GM11168 (cell line): ENCODE measurements around the gene ARHGAP6.
"Not testable (repeated sequence)": the region's sequence is repeated elsewhere in the genome, so short reads cannot be mapped to it uniquely, and the experiment has no call there.

Source experiments
- in situ Hi-C: fragments of 300-500 bp; cut with MboI; formaldehyde crosslinking; loops from one replicate; pipeline ENCODE4 v1.12.0; 2022; ENCODE audit warnings: low sequenced_read_pairs; ENCODE audit not compliant: unreplicated experiment

ARHGAP6 gene

DNA sequence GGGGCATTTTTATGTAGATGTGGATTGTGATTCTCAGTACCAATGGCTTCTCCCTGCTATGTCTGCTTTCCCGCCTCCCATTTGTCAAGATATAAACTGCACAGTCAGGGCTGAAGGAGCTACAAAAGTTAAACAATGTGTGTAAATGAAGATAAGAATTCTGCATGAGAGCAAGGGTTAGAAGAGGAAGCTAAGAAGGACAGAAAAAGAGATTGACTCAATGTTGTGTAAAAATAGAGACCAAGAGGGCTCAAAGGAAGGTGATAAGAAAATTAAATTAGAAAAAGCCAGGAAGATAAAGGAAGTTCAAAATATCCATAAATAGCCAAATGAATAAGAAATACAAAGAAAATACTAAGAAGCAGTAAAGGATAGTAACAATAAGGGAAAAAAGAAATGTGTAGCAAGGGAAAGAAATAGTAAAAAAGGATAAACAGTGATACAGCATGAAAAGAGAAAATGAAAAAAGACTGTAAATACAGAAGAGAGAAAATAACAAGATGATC lies 290.1 kb downstream of the ARHGAP6 start:
- in situ Hi-C loops, result loop anchor here (25.0 kb wide), 1 partner anchor 137 kb away; no protein-coding TSS in a partner anchor

DNA sequence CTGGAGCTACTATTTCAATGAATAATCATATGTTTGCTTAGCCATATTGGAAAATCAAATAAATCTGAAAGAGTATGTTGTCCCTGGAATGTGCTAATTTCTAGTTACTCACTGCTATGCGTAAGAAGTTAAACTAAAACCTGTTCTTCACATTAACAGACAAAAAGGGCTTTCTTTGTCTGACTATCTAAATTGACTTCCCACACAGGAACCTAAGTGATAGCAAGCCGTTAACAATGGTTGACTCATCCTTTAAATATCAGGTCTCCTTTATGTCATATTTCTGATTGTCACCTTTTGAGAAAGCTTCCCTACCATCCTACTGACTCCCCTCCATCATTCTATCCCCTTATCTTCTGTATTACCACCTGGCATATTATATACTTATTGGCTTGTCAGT lies 291.1 kb downstream of the ARHGAP6 start:
- in situ Hi-C loops, result no loop called here

DNA sequence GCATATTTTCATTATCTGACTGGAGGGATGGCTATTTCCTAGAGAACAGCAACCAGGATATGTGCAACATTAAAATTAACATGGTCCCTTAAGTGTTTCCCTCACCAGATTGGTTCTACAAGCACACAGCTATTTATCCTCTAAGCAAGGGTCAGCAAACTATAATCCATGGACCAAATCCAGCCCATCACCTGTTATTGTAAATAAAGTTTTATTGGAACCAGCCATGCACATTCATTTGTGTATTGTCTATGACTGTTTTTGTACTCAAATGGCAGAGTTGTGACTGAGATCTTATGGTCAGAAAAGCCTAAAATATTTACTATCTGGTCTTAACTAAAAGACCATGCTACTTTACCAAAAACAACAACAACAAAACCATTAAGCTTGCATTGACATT lies 294.6 kb downstream of the ARHGAP6 start:
- in situ Hi-C loops, result no loop called here

GRCh38 chrX:11367609-11368430 lies 297.9 kb downstream of the ARHGAP6 start:
- in situ Hi-C loops, result no loop called here

GRCh38 chrX:11366998-11367595 lies 298.6 kb downstream of the ARHGAP6 start:
- in situ Hi-C loops, result no loop called here

DNA sequence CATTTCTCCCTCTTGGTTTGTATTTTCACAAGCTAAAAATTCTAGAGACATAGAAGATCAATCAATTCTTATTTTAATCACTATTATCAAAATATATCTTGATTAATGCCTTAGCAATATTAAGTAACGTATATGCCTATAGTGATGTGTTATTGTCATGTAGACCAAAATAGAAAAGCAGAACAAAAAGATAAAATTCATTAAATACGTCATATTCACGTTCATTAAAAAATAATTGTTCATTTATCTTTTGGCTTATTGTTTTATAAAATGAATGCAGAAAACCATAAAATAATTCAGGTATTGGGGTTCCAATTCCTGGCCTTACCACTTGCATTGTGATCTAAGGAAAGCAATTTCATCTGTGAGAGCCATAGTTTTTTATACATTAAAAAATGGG lies 300.3 kb downstream of the ARHGAP6 start:
- in situ Hi-C loops, result no loop called here

DNA sequence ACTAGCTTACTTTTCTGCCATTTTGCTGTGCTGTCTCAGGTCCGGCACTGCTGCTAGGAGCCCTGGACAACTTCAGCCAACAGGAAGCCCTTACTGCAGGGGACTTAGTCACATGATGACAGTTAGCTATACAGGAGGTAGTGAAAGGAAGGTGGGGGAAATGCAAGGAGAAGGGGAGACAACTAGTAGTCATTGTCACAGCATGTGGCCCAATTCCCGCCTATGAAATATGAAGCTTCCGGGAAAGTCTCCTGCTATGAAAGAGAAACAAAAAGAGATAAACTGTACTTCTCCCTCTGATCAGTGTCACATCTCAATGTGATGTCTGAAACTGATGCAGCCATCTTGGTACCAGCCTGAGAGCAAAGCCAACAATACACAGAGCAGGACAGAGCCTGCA lies 300.9 kb downstream of the ARHGAP6 start:
- in situ Hi-C loops, result no loop called here

DNA sequence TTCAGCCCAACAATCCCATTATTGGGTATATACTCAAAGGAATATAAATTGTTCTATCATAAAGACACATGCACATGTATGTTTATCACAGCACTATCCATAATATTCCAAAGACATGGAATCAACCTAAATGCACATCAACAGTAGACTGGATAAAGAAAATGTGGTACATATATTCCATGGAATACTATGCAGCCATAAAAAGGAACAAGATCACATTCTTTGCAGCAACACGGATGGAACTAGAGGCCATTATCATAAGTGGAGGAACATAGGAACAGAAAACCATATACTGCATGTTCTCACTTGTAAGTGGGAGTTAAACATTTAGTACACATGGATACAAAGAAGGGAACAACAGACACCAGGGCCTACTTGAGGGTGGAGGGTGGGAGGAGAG lies 301.9 kb downstream of the ARHGAP6 start:
- in situ Hi-C loops, result not testable (repeated sequence)

DNA sequence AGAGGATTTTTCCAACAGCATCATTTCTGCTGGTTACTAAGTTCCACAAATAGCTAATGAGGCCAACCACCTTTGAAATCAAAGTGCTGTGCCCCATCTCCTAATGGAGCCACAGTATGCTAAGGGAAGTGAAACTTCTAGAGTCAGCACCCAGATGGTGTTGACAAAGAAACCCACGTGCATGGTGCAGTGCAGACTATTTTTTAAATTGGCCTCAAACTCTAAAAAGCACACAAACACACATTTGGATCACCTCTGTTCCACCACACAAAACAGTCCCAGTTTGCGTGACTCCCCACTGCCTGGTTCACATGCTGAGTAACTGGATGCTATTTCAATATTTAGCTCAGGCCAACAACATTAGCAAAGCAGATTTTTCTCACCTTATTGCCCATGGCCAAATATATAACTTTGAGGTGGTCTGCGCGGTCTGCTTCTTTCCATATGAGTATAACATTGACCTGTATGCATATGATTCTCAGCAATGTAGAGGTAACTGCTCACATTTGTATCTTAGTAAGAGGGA lies 302.6 kb downstream of the ARHGAP6 start:
- in situ Hi-C loops, result no loop called here

DNA sequence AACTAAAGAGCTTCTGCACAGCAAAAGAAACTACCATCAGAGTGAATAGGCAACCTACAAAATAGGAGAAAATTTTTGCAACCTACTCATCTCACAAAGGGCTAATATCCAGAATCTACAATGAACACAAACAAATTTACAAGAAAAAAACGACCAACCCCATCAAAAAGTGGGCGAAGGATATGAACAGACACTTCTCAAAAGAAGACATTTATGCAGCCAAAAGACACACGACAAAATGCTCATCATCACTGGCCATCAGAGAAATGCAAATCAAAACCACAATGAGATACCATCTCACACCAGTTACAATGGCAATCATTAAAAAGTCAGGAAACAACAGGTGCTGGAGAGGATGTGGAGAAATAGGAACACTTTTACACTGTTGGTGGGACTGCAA lies 304.1 kb downstream of the ARHGAP6 start:
- in situ Hi-C loops, result not testable (repeated sequence)

- in situ Hi-C loops, result not testable (repeated sequence)
Measured at GRCh38 chrX:11355944-11356343, 309.8 kb downstream of the ARHGAP6 start.

GRCh38 chrX:11355259-11355909 lies 310.3 kb downstream of the ARHGAP6 start:
- in situ Hi-C loops, result no loop called here

DNA sequence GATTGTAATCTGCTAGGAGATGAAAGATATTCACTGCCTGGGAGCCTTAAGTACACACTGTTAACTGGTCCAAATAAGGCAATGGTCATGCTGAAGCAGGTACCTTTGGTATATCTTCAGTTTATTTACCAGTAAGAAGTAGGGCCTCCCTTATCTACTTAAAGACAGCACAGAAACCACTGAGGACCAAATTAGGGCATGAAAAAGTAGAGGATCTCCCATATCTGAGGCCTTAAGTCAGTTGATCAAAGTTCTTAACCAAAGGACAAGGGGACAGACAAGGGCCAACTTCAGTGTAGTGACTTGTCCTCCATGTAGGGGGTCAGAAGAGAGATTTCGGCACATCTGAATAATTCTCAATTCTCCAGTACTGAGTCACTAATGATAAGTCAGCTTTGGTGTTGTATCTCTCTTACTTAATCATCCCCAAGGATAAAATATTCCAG lies 313.4 kb downstream of the ARHGAP6 start:
- in situ Hi-C loops, result no loop called here

DNA sequence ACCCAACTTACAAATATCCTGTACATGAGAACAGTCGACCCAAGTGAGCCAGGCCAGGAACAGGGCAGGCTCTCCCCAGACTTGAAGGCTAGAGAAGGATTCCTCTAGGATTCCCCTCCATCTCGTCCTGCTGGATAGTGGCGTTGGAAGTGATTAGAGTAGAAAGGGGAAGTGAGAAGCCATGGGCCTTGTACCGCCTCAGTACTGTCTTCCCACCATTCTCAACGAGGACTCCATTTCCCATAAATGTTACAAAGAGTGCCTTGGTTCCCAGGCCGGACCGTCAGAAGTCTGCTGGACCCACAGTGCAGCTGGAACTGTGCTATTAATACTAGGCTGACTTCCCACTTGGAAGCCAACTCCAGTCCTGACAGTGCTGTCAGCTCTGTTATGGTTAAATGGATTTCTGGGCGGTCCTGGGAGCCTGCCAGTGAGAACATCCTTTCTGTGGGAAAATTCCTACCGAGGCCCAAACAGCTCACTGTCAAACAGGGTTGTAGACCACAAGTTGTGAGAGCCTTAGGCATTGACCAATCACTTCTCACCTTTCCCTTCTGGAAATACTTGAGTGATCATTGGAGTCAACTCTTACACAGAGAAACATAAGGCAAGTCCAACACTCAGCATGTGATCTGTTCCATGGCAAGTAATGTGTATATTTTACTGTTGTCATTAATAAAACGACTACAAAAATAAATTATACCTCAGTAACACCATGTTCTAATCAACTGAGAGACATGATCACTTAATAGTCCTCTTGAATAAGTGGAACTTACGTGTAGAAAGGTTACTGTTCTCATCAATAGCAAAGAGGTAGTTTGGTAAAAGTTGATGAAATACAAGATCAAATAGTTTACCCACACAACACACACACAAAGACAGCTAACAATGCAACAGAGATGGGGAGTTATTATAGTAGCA lies 314.1 kb downstream of the ARHGAP6 start:
- in situ Hi-C loops, result no loop called here

- in situ Hi-C loops, result no loop called here
Measured at GRCh38 chrX:11349661-11350337, 315.9 kb downstream of the ARHGAP6 start.

DNA sequence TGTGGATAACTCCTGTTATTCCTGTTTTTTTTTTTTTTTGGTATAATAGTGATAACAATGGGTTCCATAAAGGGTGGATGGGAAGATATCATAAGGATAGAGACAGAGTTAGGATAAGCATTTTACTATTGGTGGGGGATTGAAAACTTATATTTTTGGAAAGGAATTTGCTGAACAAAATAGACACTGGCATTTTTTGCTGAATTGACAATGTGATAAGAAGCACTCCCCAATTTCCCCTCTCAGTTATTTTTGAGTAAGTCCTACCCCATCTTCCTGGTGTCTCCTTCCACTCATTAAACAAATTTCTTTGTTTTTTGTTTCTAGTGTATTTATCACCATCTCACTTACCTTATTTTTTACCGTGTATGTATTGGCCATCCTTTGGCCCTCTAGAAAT lies 316.7 kb downstream of the ARHGAP6 start:
- in situ Hi-C loops, result no loop called here

- in situ Hi-C loops, result no loop called here
Measured at GRCh38 chrX:11347300-11347699, 318.4 kb downstream of the ARHGAP6 start.

GRCh38 chrX:11346121-11346682 lies 319.5 kb downstream of the ARHGAP6 start:
- in situ Hi-C loops, result no loop called here

DNA sequence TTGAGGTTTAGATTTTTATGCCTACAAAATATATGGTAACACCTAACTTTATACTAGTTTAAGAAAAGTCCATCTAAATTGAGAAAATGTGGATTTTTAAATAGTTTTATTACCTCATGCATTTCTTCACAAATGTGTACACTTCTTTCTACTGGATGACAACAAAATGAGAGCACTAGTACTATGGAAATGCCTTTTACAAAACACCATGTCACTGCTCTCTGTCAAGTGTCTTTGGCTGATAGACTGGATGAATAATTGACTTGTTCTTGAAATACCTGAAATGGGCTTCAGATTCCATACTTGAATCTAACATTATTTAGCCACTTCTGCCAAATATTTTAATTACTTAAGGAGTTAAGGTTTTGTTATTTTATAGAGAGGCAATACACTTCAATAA lies 323.0 kb downstream of the ARHGAP6 start:
- in situ Hi-C loops, result no loop called here
